Activated CD4-positive, alpha-beta T cell treated with anti-CD3 and anti-CD28 coated beads for 4 hours (primary cell): ENCODE results near the gene GEMIN7.
"Not testable (repeated sequence)": the region's sequence is repeated elsewhere in the genome, so short reads cannot be mapped to it uniquely, and the experiment has no call there.

ENCODE experiments used
- DNase-seq, 2 donors: peaks; one replicate each; pipeline ENCODE4 v3.0.0-alpha.2; 2020

GEMIN7 gene

GRCh38 chr19:45107621-45108150 is 28.6 kb downstream of the GEMIN7 start:
- DNase-seq = no peak

GRCh38 chr19:45110851-45111266 is 31.8 kb downstream of the GEMIN7 start:
- DNase-seq = no peak

- no peak for DNase-seq
Measured at GRCh38 chr19:45112111-45112827, 33.2 kb downstream of the GEMIN7 start.

GRCh38 chr19:45113628-45114027 is 34.6 kb downstream of the GEMIN7 start:
- no peak for DNase-seq

- no peak for DNase-seq
Measured at GRCh38 chr19:45114116-45114515, 35.1 kb downstream of the GEMIN7 start.

GRCh38 chr19:45115809-45116615 is 37.0 kb downstream of the GEMIN7 start:
- no peak for DNase-seq

GRCh38 chr19:45117167-45117594 is 38.1 kb downstream of the GEMIN7 start:
- peak; percentile 57 to 69 for DNase-seq

GRCh38 chr19:45117671-45118070 is 38.6 kb downstream of the GEMIN7 start:
- no peak for DNase-seq

GRCh38 chr19:45118106-45118505 is 39.0 kb downstream of the GEMIN7 start:
- no peak for DNase-seq

- DNase-seq = not testable (repeated sequence)
Measured at GRCh38 chr19:45118591-45119355, 39.7 kb downstream of the GEMIN7 start.

- DNase-seq = no peak
Measured at GRCh38 chr19:45119582-45119981, 40.5 kb downstream of the GEMIN7 start.

GRCh38 chr19:45121827-45122345 is 42.8 kb downstream of the GEMIN7 start:
- DNase-seq = no peak

GRCh38 chr19:45122832-45123231 is 43.8 kb downstream of the GEMIN7 start:
- no peak for DNase-seq

GRCh38 chr19:45123440-45123850 is 44.4 kb downstream of the GEMIN7 start:
- no peak for DNase-seq

GRCh38 chr19:45124021-45124420 is 45.0 kb downstream of the GEMIN7 start:
- DNase-seq = no peak

- DNase-seq = no peak
Measured at GRCh38 chr19:45125360-45125759, 46.3 kb downstream of the GEMIN7 start.

- DNase-seq = peak; percentile 60 to 66
Measured at GRCh38 chr19:45125975-45126493, 47.0 kb downstream of the GEMIN7 start.

GRCh38 chr19:45126654-45127053 is 47.6 kb downstream of the GEMIN7 start:
- DNase-seq = no peak

GRCh38 chr19:45128146-45128545 is 49.1 kb downstream of the GEMIN7 start:
- no peak for DNase-seq

GRCh38 chr19:45128806-45129205 is 49.7 kb downstream of the GEMIN7 start:
- no peak for DNase-seq

GRCh38 chr19:45130236-45130635 is 51.2 kb downstream of the GEMIN7 start:
- no peak for DNase-seq

- peak; percentile 22 to 32 for DNase-seq
Measured at GRCh38 chr19:45130888-45131615, 52.0 kb downstream of the GEMIN7 start.
